GM15510 (cell line): ENCODE data around the gene NHLH1.

ENCODE experiments used
- POLR2A ChIP-seq: IDR thresholded peaks from 3 replicates; pipeline ENCODE4 v1.6.1; 2011; ENCODE audit warnings: borderline replicate concordance; ENCODE audit not compliant: insufficient read length; ENCODE audit errors: extremely low read depth

The NHLH1 gene

GRCh38 chr1:160410406-160411005 is 43.6 kb downstream of the NHLH1 start:
- TF ChIP-seq POLR2A: no peak

- no peak for TF ChIP-seq POLR2A
These were observed 44.6 kb downstream of the NHLH1 start for GRCh38 chr1:160411271-160412027.

DNA sequence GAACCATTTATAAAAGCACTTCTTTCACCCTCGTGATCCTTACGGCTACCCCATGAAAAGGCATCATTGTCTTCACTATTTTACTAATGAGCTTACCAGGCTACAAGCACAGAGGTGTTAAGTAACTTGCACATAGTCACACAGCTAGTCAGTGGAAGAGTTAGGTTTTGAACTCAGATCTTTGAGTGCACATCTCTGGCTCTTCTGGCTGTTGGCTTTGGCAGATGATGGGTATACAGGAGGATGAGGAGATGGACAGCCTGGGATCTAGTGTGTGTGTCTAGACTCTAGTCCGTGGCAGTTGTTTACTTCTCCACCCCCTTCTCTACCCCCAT is 45.1 kb downstream of the NHLH1 start:
- no peak for TF ChIP-seq POLR2A

- TF ChIP-seq POLR2A: no peak
These were observed 46.8 kb downstream of the NHLH1 start for GRCh38 chr1:160413716-160414115.

DNA sequence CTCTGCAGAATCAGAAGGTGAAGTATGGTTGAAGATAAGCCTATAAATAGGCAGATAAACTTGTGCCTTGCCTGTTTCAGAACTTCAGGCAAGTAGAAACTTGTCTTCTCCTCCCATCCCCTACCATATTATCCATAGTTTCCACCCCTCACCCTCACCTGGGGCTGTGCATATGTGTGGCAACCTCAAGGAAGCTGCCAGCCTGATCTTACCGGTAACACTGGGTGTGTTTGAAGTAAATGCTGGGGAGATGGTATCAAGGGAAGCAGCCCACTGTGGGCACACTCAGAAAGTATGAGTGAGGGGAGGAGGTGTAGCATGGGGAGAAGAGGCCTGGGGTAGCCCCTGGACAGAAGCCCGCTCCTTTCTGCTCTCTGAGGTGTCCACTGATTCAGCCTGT is 48.0 kb downstream of the NHLH1 start:
- TF ChIP-seq POLR2A: no peak

- TF ChIP-seq POLR2A: no peak
These were observed 48.9 kb downstream of the NHLH1 start for GRCh38 chr1:160415696-160416290.

DNA sequence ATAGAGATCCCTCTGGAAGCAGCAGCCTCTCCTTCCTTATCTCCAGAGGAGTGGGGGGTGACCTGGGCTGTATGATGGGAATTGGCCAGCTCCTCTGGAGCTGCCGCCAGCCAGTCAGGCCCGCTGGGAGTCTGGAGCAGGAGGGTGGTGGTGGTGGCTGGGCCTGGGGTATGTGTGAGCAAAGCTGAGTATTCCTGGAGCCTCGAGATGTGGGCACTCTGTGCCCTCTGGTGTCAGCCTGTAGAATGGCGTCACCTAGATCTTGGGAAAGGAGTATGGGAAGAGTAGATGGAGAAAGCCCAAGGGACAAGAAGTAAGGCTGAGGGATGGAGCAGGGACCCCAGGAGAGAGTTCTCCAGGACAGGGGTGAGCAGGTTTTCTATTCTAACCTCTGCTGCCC is 49.5 kb downstream of the NHLH1 start:
- TF ChIP-seq POLR2A: no peak

DNA sequence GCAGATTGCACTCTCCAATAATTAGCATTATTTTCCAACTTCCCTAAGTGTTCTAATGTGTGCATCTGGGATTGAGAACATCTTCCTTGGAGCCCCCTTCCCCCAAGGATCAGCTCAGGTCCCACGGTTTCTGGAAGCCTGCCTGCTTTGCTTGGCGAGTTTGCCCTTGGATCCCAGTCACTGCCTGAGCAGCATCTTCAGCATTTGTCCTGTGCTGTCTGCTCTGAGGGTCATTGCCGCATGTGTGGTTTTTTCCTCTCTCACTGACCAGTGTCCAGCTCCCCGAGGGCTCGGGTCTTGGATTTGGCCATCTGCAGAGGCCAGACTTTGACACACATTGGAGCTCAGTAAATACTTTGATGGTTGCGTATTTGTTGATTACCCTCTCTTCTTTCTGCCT is 51.6 kb downstream of the NHLH1 start:
- TF ChIP-seq POLR2A: no peak

DNA sequence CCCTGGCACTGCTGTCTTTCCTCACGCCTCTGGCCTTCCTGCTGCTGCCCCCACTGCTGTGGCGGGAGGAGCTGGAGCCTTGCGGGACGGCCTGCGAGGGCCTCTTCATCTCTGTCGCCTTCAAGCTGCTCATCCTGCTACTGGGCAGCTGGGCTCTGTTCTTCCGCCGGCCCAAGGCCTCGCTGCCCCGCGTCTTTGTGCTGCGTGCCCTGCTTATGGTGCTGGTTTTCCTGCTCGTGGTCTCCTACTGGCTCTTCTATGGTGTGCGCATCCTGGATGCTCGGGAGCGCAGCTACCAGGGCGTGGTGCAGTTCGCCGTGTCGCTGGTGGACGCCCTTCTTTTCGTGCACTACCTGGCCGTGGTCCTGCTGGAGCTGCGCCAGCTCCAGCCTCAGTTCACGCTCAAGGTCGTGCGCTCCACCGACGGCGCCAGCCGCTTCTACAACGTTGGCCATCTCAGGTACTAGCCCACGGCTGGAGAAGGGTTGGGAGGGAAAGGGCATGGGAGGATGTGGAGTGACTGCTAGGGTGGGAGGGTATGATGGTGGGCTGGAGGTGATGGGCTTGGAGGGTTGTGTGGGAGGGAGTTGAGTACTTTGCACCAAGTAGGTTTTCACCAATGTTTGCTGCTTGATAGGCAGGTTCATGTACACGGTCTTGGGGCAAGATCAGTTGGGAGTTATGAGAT is 52.4 kb downstream of the NHLH1 start:
- TF ChIP-seq POLR2A: no peak

DNA sequence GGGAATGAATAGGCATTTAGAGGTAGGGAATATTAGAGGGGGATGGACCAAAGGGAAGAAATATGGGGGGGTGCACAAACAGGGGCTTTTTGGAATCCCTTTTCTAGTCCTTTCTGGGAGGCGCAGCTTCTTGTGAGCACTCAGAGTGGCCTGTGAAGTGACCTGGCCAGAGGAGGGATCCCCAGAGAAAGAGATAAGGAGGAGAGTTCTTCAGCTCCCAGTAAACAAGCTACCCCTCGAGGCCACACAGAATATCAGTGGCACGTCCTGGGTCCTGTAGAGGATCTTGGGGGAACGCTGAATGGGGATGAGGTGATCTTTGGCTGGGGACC is 52.9 kb downstream of the NHLH1 start:
- no peak for TF ChIP-seq POLR2A

- no peak for TF ChIP-seq POLR2A
These were observed 54.3 kb downstream of the NHLH1 start for GRCh38 chr1:160420881-160421842.

DNA sequence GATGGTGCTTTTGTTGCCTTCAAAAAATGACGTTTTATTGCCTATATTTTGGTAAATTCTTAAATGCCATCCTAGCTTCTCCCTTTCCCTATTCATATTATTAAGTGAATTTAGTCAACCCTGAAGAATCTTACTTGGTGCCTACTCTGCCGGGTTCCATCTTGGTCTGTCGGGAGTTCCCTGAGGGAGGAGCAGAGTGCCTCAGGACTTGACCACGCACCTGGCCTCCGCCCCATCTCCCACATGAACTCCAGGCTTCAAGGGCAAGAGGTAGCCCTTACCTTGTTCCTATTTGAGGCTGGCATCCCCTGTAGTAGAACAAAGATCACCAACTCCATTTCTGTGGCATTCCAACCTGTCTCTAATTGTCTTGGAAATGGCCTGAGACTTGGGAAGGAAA is 55.0 kb downstream of the NHLH1 start:
- no peak for TF ChIP-seq POLR2A
